GM12801 (cell line): Measurements from ENCODE around the gene CFAP58.

Experiments used
- CTCF ChIP-seq: IDR thresholded peaks from one replicate; pipeline ENCODE4 v1.5.1; 2011; ENCODE audit warnings: control low read depth; ENCODE audit not compliant: insufficient read length; ENCODE audit errors: extremely low read depth

CFAP58 gene

GRCh38 chr10:104456802-104457542 is 103.3 kb downstream of the CFAP58 start:
- TF ChIP-seq CTCF = no peak

- TF ChIP-seq CTCF = no peak
Observed at GRCh38 chr10:104457543-104457828, 103.9 kb downstream of the CFAP58 start.

- no peak for TF ChIP-seq CTCF
Observed at GRCh38 chr10:104472505-104472904, 118.9 kb downstream of the CFAP58 start.

- TF ChIP-seq CTCF = no peak
Observed at GRCh38 chr10:104472957-104473745, 119.5 kb downstream of the CFAP58 start.

GRCh38 chr10:104478380-104478779 is 124.7 kb downstream of the CFAP58 start:
- no peak for TF ChIP-seq CTCF

GRCh38 chr10:104479906-104480593 is 126.4 kb downstream of the CFAP58 start:
- TF ChIP-seq CTCF = no peak

GRCh38 chr10:104480797-104481196 is 127.2 kb downstream of the CFAP58 start:
- no peak for TF ChIP-seq CTCF
